HCT116 (cell line): ENCODE results near the gene SFTPB.
"Not testable (repeated sequence)": the region's sequence is repeated elsewhere in the genome, so short reads cannot be mapped to it uniquely, and the experiment has no call there.

Experiments used
- CBX3 ChIP-seq: IDR thresholded peaks from 2 replicates; pipeline ENCODE4 v1.6.1; 2012; ENCODE audit warnings: low read depth
- CTCF ChIP-seq, 3 experiments: fragments of 200-600 bp in 1 of 3; sonication (generic) in 1 of 3; IDR thresholded peaks in 2 of 3; conservative IDR thresholded peaks in 1 of 3; 2 replicates each; pipeline ENCODE4 v1.5.1; 2012 to 2017; ENCODE audit warnings: low read depth in 2 of 3, low read length in 2 of 3, antibody characterized with exemption in 1 of 3, borderline replicate concordance in 1 of 3, control low read depth in 1 of 3, mild to moderate bottlenecking in 1 of 3, mixed read lengths in 1 of 3, mixed run types in 1 of 3, moderate library complexity in 1 of 3; ENCODE audit not compliant: insufficient read depth in 1 of 3
- EZH2 ChIP-seq: fragments of 200-600 bp; sonication (generic); IDR thresholded peaks from 2 replicates; pipeline ENCODE4 v1.6.1; 2017; ENCODE audit warnings: antibody characterized with exemption, mixed run types
- EZH2phosphoT487 ChIP-seq: fragments of 200-600 bp; IDR thresholded peaks from 2 replicates; pipeline ENCODE4 v1.6.1; 2018; ENCODE audit warnings: antibody characterized with exemption, borderline replicate concordance
- POLR2A ChIP-seq: IDR thresholded peaks from 2 replicates; pipeline ENCODE4 v1.7.0; 2011; ENCODE audit warnings: borderline replicate concordance; ENCODE audit not compliant: insufficient read depth, insufficient read length; ENCODE audit errors: extremely low read depth
- POLR2AphosphoS5 ChIP-seq: IDR thresholded peaks from 2 replicates; pipeline ENCODE4 v1.6.1; 2011; ENCODE audit warnings: mild to moderate bottlenecking, low read depth, low read length, moderate library complexity
- TCF7L2 ChIP-seq: IDR thresholded peaks from 2 replicates; pipeline ENCODE4 v1.7.0; 2011; ENCODE audit warnings: borderline replicate concordance, inconsistent platforms; ENCODE audit not compliant: insufficient read depth, insufficient read length; ENCODE audit errors: extremely low read depth
- YY1 ChIP-seq: IDR thresholded peaks from 2 replicates; pipeline ENCODE4 v1.6.1; 2011; ENCODE audit warnings: low read length, low read depth, moderate library complexity, mild to moderate bottlenecking; ENCODE audit not compliant: insufficient replicate concordance; ENCODE audit errors: extremely low read depth
- ZBTB33 ChIP-seq: IDR thresholded peaks from 2 replicates; pipeline ENCODE4 v1.6.1; 2011; ENCODE audit warnings: mild to moderate bottlenecking, low read length, moderate library complexity; ENCODE audit not compliant: insufficient replicate concordance; ENCODE audit errors: extremely low read depth
- ZNF274 ChIP-seq: fragments of 200-500 bp; sonication (Bioruptor generic); IDR thresholded peaks from 2 replicates; pipeline ENCODE4 v1.6.1; 2014; ENCODE audit warnings: mild to moderate bottlenecking, low read depth, low read length, inconsistent platforms

GRCh38 chr2:85714421-85714820 lies 46.4 kb upstream of the SFTPB start:
- not testable (repeated sequence) for TF ChIP-seq TCF7L2; POLR2AphosphoS5; CBX3; YY1; CTCF (IDR thresholded peaks at IDR 0.05 in 2 of 3, conservative IDR thresholded peaks at IDR 0.05 in 1 of 3; ENCODE audit: borderline replicate concordance in 1 of 3, insufficient read depth in 1 of 3, low read depth in 2 of 3, low read length in 2 of 3); ZNF274; POLR2A; EZH2phosphoT487; ZBTB33; EZH2
